Measurements from ENCODE around the gene HPSE2. TPM values are rescaled to one million over a fixed set of nuclear protein-coding genes. Genes with fewer than 3 reads are reported as not detected.

Gene HPSE2
- total and polyA plus RNA-seq, 2 donors (not counting 1 experiment from before 2014, with no cell fraction given) = not detected

- H3K9me3 Mint-ChIP-seq (ENCODE audit: insufficient read depth) = no peaks in the 10 kb centered on the region
- H3K4me3 Mint-ChIP-seq = no peak overlapping the region
- H3K4me3 ChIP-seq (ENCODE audit: control extremely low read depth in 1 of 5, extremely low read depth in 1 of 5, insufficient read depth in 1 of 5, low read depth in 2 of 5, low read length in 4 of 5) = no peak overlapping the region
- no peak for ATAC-seq (ENCODE audit: low read depth)
- no peaks in the 10 kb centered on the region for H4K20me1 ChIP-seq (ENCODE audit: control insufficient read depth, insufficient read depth, low read length, poor library complexity, severe bottlenecking)
- H3K4me1 ChIP-seq (ENCODE audit: control insufficient read depth in 2 of 2, insufficient read depth in 2 of 2, low read length in 2 of 2) = no peaks in the 10 kb centered on the region
- H2AFZ ChIP-seq (ENCODE audit: insufficient read depth, low read depth, low read length, poor library complexity, severe bottlenecking) = no peak overlapping the region
- no peak overlapping the region for H3K27ac ChIP-seq (ENCODE audit: low read length in 2 of 2)
- H3K4me1 Mint-ChIP-seq = no peaks in the 10 kb centered on the region
- H3K36me3 ChIP-seq (replicated peaks in 1 of 2; ENCODE audit: control extremely low read depth in 1 of 2, control insufficient read depth in 1 of 2, extremely low read depth in 1 of 2, insufficient read depth in 2 of 2, low read length in 1 of 2) = no peaks in the 10 kb centered on the region
- H3K4me2 ChIP-seq (replicated peaks; ENCODE audit: low read depth, low read length, poor library complexity, severe bottlenecking) = no peak overlapping the region
- no peaks in the 10 kb centered on the region for H3K79me2 ChIP-seq (ENCODE audit: control insufficient read depth, insufficient read depth, low read length)
- POLR2A ChIA-PET = no interaction called here
- H3K27me3 Mint-ChIP-seq = peaks cover 32% of the 10 kb centered on the region
- intact Hi-C loops (cut with micrococcal nuclease) = loop anchor here (5.0 kb wide), 1 partner anchor 456 kb away; no protein-coding TSS in a partner anchor
- peaks cover 0 to 9% (median 2%) of the 10 kb centered on the region in 4 experiments for H3K27me3 ChIP-seq (replicated peaks in 1 of 4; ENCODE audit: control extremely low read depth in 1 of 4, control insufficient read depth in 3 of 4, insufficient read depth in 4 of 4, low read length in 3 of 4)
- H3K9ac ChIP-seq (ENCODE audit: low read length) = no peak overlapping the region
- H3K9me3 ChIP-seq (ENCODE audit: control extremely low read depth in 1 of 3, control insufficient read depth in 2 of 3, insufficient read depth in 1 of 3, low read length in 2 of 3) = no peaks in the 10 kb centered on the region
- CTCF ChIA-PET = no interaction called here
- DNase-seq = no peak
- H3K27ac Mint-ChIP-seq = no peak overlapping the region
- no peak for TF ChIP-seq EZH2 (IDR thresholded peaks at IDR 0.05; ENCODE audit: borderline replicate concordance, insufficient read depth, low read depth, low read length, poor library complexity, severe bottlenecking)
- TF ChIP-seq CTCF (IDR thresholded peaks at IDR 0.05) = no peak
These were observed 444.8 kb downstream of the HPSE2 start for GRCh38 chr10:98790817-98791216.

- POLR2A ChIA-PET = no interaction called here
- no peak overlapping the region for H3K4me2 ChIP-seq (replicated peaks; ENCODE audit: low read depth, low read length, poor library complexity, severe bottlenecking)
- no peak overlapping the region for H3K4me3 ChIP-seq (ENCODE audit: control extremely low read depth in 1 of 5, extremely low read depth in 1 of 5, insufficient read depth in 1 of 5, low read depth in 2 of 5, low read length in 4 of 5)
- no peaks in the 10 kb centered on the region for H3K4me1 ChIP-seq (ENCODE audit: control insufficient read depth in 2 of 2, insufficient read depth in 2 of 2, low read length in 2 of 2)
- no peak for TF ChIP-seq EZH2 (IDR thresholded peaks at IDR 0.05; ENCODE audit: borderline replicate concordance, insufficient read depth, low read depth, low read length, poor library complexity, severe bottlenecking)
- TF ChIP-seq CTCF (IDR thresholded peaks at IDR 0.05) = no peak
- no peaks in the 10 kb centered on the region for H3K27me3 ChIP-seq (replicated peaks in 1 of 4; ENCODE audit: control extremely low read depth in 1 of 4, control insufficient read depth in 3 of 4, insufficient read depth in 4 of 4, low read length in 3 of 4)
- no peaks in the 10 kb centered on the region for H3K36me3 ChIP-seq (replicated peaks in 1 of 2; ENCODE audit: control extremely low read depth in 1 of 2, control insufficient read depth in 1 of 2, extremely low read depth in 1 of 2, insufficient read depth in 2 of 2, low read length in 1 of 2)
- no peak overlapping the region for H3K27ac Mint-ChIP-seq
- H3K27me3 Mint-ChIP-seq = no peaks in the 10 kb centered on the region
- H3K9me3 Mint-ChIP-seq (ENCODE audit: insufficient read depth) = no peaks in the 10 kb centered on the region
- peaks cover 13% of the 10 kb centered on the region for H3K4me1 Mint-ChIP-seq
- CTCF ChIA-PET = no interaction called here
- no peak for ATAC-seq (ENCODE audit: low read depth)
- no peaks in the 10 kb centered on the region for H4K20me1 ChIP-seq (ENCODE audit: control insufficient read depth, insufficient read depth, low read length, poor library complexity, severe bottlenecking)
- peak overlapping the region; percentile 14 for H3K4me3 Mint-ChIP-seq
- no peak overlapping the region for H3K9ac ChIP-seq (ENCODE audit: low read length)
- intact Hi-C loops (cut with micrococcal nuclease) = no loop called here
- no peak overlapping the region for H3K27ac ChIP-seq (ENCODE audit: low read length in 2 of 2)
- H2AFZ ChIP-seq (ENCODE audit: insufficient read depth, low read depth, low read length, poor library complexity, severe bottlenecking) = peak overlapping the region; percentile 43
- DNase-seq = peak; percentile 11
- 71% methylated on average over 2 of the region's 3 CpGs for WGBS (ENCODE audit: insufficient coverage)
- H3K9me3 ChIP-seq (ENCODE audit: control extremely low read depth in 1 of 3, control insufficient read depth in 2 of 3, insufficient read depth in 1 of 3, low read length in 2 of 3) = no peaks in the 10 kb centered on the region
- no peaks in the 10 kb centered on the region for H3K79me2 ChIP-seq (ENCODE audit: control insufficient read depth, insufficient read depth, low read length)
These were observed 457.3 kb downstream of the HPSE2 start for GRCh38 chr10:98778277-98778759.
